Stimulated activated CD8-positive, alpha-beta memory T cell treated with anti-CD3 and anti-CD28 coated beads, Interleukin-7, amount 100 ng/mL, for 48 hours (primary cell): Measurements from ENCODE around the gene TEFM.
"Not testable (repeated sequence)": the region's sequence is repeated elsewhere in the genome, so short reads cannot be mapped to it uniquely, and the experiment has no call there.

Experiments used
- DNase-seq, 2 donors: peaks; one replicate each; pipeline ENCODE4 v3.0.0-alpha.2; 2020; ENCODE audit warnings: low read depth in 1 of 2; ENCODE audit errors: extremely low read depth in 1 of 2

The TEFM gene

DNA sequence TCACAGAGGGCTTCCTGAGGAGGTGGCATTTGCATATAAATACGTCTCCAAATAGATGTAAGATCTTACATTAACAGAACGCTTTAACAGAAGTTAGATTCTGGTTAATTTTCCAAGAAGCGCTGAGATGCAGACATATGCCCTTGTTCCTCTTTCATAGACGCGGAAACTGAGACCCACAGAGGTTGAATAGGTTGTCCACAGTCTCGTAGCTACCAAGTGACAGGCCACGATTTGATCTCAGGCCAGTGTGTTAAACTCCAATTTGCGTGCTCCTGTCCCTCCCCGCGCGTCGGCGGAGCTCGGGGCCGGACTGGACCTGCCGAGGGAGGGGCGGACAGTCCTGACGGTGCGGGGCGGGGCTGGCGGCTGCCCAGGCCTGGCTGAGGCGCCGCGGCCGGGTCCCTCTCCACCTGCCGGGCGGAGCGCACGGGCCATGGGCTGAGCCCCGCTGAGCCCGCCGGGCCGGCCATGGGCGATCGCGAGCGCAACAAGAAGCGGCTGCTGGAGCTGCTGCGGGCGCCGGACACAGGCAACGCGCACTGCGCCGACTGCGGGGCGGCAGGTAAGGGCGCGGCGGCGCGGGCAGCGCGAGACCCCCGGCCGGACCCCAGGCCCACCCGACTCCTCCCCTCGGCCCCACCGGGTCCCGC lies 15.6 kb upstream of the TEFM start, which contains the start of gene ADAP2:
ADAP2 (plus strand) TSS at position 402 of the 653 bp plus-strand sequence; CDS start at position 472, 70 bp downstream.
- DNase-seq = no peak

DNA sequence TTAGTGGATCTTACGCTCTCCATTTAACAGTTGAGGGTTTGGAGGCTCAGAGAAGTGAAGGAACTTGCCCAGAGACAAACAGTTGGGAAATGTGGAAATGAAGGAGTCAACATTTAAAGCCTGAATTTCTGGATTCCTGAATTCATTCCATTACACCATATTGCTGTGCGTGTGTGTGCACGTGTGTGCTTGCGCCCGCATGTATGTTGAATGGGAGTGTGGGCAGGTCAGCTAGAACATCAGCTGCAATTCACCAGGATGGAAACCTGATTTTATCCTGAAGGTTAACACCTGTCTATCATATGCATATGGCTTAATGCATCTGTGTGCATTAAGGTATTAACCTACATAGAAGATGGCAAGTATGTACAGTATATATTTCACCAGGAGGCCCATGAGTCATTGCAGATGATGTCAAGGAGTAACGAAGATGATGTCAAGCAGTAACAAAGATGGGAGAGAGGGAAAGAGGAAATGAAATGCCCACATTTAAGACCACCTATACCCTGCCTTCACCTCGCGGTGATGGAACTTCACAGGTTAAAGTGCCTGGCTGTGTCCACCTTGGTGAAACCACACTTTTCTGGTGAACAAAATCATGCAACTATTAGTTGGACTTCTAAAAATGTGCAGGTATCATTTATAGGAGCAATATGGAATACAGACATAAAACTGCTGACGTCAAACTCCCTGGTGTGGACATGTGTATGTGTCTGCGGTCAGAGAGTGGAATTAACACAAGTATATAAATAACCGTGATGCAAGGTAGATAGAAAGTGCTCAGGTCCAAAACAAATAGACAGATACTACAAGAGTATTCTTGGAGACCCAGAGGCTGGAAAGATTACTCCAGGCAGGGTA lies 14.9 kb upstream of the TEFM start:
- no peak for DNase-seq

DNA sequence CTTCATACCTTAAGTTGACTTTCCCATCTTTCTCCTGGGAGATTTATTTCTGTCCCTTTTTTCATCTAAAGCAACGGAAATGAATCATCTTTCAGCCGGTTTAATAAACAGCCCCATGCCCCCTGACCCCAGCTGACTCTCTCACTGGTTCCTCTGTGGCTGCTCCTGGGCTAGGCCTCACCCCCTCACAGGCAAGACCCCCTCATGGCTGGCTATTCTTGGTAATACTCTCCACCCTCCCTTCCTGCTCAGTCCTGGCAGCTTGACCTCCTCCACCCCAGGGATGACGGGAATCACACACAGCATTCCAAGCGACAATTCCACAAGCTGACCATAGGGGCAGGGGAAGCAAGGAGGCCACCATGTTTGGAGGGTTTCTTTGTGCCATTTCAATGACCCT lies 14.2 kb upstream of the TEFM start:
- no peak for DNase-seq

DNA sequence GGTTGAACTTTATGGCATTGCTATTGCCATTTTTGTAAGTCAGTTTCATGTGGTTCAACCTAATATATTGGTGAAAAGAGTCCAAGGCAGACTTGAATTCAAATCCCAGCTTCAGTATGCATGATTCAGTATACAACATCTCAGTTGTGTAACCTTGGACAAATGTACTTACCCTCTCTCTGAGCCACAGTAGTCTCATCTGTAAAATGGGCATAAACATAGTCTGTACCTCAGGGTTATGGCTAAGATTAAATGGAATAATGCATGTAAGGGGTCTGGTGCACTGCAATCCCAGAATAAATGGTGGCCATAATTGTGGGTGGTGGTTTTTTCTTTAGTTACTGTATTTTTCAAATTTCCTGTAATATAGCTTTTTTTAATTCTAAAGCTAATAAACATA lies 11.0 kb upstream of the TEFM start:
- no peak for DNase-seq

DNA sequence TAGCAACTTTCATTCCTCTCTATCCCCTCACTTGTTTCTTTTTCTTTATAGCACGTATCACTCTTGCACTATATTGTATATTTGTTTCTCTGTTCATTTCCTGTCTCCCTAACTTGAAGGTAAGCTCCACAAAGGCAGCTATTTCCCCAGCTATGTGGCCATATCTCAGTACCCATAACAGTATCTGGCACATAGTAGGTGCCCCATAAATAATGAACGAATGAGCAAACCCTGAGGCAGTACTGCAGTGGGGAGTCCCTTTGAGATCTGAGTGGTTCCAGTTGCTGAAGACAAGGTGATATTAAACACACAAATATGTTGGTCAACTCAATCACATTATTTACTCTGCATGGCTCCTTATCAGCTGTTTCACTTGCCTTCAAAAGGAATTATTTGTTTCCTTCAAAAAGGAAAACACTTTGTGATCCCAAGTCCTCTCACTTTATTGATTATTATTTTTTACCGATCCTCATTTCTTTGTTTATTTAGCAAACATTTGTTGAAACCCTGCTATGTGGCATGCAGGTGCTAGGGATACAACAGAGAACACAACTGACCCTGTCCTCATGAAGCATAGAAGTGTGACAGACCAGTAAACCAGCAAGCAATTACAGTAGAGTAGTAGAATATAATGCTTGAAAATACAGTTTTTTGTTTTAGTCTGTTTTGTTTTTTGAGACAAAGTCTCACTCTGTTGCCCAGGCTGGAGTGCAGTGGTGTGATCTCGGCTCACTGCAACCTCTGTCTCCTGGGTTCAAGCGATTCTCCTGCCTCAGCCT lies 10.0 kb upstream of the TEFM start:
- no peak for DNase-seq

DNA sequence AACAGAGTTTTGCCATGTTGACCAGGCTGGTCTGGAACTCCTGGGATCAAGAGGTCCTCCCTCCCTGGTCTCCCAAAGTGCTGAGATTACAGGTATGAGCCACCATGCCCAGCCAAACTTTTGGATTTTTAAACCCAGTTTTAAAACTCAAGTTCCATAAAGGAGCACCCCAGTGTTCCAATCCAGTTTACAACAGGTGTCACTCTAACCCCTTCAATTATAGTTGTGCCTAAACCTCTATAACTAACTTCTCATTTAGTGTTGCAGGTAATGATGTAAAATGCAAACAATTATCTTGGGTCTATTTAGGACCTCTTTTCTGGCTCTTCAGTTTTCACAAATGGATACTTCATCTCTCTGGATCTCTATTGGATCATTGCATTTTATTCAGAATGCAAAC lies 7.9 kb upstream of the TEFM start:
- DNase-seq = no peak

DNA sequence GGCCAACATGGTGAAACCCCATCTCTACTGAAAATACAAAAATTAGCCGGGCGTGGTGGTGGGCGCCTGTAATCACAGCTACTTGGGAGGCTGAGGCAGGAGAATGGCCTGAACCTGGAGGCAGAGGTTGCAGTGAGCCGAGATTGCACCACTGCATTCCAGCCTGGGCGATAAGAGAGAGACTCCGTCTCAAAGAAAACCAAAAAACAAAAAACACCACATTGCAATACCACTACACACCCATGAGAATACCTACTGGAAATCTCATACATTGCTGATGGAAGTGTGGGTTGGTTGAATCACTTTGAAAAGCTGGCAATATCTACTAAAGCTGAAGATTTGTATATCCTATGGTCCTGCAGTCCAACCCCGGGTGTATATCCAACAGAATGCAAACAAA lies 4.1 kb upstream of the TEFM start:
- not testable (repeated sequence) for DNase-seq

DNA sequence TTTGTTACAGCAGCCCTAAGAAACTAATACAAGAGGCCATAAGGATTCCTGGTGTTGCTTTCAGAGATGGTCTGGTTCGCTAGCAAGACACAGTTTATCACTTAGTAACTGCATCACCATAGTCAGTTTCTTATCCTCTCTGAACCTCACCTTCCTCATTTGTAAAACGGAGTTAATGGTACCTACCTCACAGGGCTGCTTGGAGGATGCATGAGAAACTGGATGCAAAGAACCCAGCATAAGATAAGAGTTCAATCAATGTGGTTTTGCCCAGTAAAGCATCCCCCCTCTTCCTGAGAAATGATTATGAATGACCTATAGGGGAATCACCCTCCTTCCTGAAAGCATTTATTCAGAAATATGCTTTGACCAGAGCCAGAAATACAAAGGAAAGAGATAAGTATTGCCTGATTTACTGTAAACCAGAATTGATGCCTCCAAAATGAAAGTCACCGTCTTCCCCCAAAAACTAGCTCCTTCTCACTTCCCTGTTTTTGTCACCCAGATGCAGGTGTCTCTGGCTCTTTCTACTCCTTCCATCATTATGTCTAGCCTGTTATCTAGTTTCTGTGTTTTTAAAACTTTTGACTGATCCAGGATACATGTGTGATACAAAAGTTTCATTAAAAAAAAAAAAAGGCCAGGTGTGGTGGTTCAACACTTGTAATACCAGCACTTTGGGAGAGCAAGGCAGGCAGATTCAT lies 2.8 kb upstream of the TEFM start:
- no peak for DNase-seq

DNA sequence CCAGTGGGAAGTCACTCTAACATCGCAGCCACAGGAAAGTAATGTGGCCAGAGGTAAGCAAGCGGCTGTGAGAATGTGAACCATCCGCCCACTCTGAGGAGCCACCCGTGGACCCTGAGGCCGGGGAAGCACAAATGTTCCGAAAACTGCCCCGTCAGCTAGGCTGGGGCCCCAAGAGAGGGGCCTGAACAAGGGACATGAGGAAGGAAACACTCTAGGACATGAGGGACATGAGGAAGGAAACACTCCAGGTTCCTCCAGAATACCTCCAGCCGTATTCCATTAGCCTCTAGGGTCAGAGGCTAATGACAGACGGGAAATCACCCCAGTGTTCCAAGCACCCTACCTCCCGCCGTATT lies 317 bp downstream of the TEFM start:
- DNase-seq = no peak

DNA sequence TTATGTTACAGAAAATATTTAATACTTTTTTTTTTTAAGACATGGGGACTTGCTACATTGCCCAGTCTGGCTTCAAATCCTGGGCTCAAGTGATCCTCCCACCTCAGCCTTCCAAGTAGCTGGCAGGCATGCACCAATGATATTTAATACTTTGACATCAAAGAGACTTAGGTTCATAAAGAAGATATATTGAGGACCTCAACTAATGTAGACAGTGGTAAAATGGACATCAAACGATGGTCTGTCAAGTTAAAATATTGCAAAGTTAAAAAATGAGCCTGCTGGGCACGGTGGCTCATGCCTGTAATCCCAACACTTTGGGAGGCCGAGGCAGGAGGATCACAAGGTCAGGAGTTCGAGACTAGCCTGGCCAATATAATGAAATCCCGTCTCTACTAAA lies 8.7 kb downstream of the TEFM start:
- no peak for DNase-seq

DNA sequence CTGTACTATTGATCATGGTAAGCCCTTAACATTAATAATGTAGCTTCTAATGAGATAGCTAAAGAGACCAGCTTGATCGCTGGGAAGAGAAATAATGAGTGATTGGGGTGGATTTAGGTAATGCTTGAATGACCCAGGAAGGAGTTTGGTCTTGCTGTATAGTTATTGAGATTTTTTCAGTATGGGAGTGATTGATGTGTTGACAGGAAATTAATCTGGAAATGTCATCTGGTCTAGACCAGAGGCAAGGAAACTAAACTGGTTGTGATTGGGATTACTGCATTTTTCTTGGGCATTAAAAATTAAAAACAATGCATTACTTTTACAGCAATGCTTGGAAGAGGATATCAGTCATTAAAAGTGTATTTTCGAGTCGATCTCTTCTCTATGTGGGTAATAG lies 11.8 kb downstream of the TEFM start:
- DNase-seq = no peak

DNA sequence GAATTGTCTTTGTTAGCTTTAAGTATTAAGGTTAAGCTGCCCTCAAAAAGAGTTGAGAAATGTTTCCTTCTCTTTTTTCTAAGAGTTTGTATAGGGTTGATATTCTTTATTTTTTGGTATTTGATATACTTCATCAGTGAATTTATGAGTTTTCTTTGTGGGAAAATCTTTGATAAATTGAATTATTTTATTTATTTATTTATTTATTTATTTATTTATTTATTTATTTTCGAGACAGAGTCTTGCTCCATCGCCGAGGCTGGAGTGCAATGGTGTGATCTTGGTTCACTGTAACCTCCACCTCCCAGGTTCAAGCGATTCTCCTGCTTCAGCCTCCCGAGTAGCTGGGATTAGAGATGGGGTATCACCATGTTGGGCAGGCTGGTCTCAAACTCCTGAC lies 19.9 kb downstream of the TEFM start:
- DNase-seq = no peak

DNA sequence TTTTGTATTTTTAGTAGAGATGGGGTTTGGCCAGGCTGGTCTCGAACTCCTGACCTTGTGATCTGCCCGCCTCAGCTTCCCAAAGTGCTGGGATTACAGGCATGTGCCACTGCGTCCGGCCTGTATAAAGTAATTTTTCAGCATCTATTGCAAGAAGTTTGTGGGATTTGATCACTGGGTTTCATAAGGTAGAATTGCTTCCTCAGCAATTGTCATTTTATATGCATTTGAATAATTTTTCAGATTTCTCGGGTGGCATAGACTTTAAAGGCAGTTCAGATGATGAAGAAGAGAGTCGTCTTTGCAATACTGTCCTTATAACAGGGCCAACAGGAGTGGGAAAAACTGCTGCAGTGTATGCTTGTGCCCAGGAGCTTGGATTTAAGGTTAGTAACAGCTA lies 37.0 kb downstream of the TEFM start:
- no peak for DNase-seq

DNA sequence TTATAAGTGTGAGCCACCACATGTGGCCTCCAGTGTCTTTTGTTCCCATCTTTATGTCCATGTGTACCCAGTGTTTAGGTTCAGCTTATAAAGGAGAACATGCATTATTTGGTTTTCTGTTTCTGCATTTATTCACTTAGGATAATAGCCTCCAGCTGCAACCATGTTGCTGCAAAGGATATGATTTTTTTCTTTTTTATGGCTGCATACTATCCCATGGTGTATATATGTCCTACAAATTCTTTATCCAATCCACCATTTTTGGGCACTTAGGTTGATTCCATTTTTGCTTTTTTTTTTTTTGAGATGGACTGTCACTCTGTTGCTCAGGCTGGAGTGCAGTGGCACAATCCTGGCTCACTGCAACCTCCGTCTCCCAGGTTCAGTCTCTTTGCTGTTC lies 41.4 kb downstream of the TEFM start:
- DNase-seq = no peak

DNA sequence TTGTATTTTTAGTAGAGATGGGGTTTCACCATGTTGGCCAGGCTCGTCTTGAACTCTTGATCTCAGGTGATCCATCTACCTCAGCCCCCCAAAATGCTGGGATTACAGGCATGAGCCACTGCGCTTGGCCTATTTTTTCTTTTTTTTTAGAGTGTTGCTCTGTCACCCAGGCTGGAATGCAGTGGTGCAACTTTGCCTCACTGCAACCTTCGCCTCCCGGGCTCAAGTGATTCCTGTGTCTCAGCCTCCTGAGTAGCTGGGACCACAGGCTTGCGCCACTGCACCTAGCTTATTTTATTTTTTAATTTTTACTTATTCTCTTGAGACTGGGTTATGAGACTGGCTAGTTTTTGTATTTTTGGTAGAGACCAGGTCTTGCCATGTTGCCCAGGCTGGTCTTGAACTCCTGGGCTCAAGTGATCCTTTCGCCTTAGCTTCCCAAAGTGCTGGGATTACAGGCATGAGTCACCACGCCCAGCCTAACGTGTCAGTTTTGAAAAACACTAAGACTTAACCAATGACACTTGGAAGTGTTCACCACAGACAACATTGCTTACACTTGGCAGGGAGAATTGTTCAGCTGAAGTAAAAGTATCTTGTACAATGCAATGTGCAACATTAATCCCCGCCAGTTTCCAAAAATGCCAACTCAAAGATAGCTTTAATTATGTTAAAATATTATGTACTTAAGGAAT lies 47.3 kb downstream of the TEFM start:
- no peak for DNase-seq

DNA sequence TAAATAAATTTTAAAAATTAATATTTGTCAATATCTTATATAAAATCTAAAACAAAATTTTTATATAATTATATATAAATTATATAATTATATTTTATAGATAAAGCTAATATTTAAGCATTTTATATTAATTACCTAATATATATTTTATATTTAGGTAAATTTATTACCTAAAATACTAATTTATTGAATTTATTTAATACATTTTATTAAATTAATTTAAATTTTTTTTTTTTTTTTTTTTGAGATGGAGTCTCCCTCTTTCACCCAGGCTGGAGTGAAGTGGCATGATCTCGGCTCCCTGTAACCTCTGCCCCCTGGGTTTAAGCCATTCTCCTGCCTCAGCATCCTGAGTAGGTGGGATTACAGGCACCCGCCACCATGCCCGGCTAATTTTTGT lies 51.9 kb downstream of the TEFM start:
- DNase-seq = no peak
